Measurements from ENCODE around the gene PHTF1.
A peak's percentile ranks its signal among the peaks of the same experiment; 100 is the strongest.
"Not testable (repeated sequence)": the region's sequence is repeated elsewhere in the genome, so short reads cannot be mapped to it uniquely, and the experiment has no call there.

PHTF1 gene

GRCh38 chr1:113769601-113769970 is 10.3 kb upstream of the PHTF1 start:
- Histone ChIP-seq H3K36me3 (ENCODE audit: control insufficient read depth in 1 of 2, insufficient read depth in 2 of 2, low read length in 2 of 2) (peaks cover 21 to 23% of the 10 kb centered on the region in 2 donors), H3K27ac (ENCODE audit: low read length) (no peak overlapping the region), H3K9me3 (ENCODE audit: control insufficient read depth in 1 of 2, low read length in 2 of 2) (no peaks in the 10 kb centered on the region), H3K4me1 (ENCODE audit: control insufficient read depth in 1 of 2, insufficient read depth in 2 of 2, low read length in 2 of 2) (peaks cover 0 to 20% of the 10 kb centered on the region in 2 donors), H3K27me3 (ENCODE audit: low read depth, low read length) (no peaks in the 10 kb centered on the region), H3K4me3 (ENCODE audit: low read depth in 1 of 2, low read length in 2 of 2) (no peak overlapping the region)

DNA sequence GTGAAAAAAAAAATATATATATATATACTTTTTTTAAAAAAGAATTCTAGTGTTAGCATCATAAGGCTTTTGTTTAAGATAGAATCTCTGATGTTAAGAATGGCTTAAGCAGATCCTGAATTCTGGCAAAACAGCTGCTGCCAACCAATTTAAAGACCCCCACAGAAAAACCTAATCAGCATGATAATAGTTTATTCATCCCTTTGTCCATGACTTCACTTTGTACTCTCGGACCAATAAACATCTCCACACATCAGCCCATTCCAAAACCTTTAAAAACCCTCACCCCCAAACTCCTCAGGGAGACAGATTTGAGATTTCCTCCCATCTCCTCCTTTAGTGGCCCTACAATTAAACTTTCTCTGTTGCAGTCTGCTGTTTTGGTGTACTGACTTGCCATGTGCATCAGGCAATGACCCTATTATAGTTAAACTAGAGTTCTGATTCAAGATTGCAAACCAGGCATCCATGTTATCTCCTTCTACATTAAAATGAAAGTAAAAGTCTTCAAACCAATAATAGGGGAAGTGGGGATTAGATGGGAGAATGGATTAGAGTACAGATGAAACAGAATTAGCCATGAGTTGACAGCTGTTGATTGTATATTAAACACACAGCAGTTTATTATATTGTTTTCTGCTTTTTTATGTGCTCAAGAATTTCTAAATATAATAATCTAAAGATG is 9.8 kb upstream of the PHTF1 start:
- Histone ChIP-seq H3K27me3 (ENCODE audit: low read depth, low read length) (no peaks in the 10 kb centered on the region), H3K9me3 (ENCODE audit: control insufficient read depth in 1 of 2, low read length in 2 of 2) (no peaks in the 10 kb centered on the region), H3K4me1 (ENCODE audit: control insufficient read depth in 1 of 2, insufficient read depth in 2 of 2, low read length in 2 of 2) (peaks cover 0 to 20% of the 10 kb centered on the region in 2 donors), H3K36me3 (ENCODE audit: control insufficient read depth in 1 of 2, insufficient read depth in 2 of 2, low read length in 2 of 2) (peaks cover 21 to 23% of the 10 kb centered on the region in 2 donors), H3K27ac (ENCODE audit: low read length) (no peak overlapping the region), H3K4me3 (ENCODE audit: low read depth in 1 of 2, low read length in 2 of 2) (no peak overlapping the region)

GRCh38 chr1:113765306-113766230 is 6.3 kb upstream of the PHTF1 start:
- Histone ChIP-seq H3K4me1 (ENCODE audit: control insufficient read depth in 1 of 2, insufficient read depth in 2 of 2, low read length in 2 of 2) (peaks cover 0 to 17% of the 10 kb centered on the region in 2 donors), H3K36me3 (ENCODE audit: control insufficient read depth in 1 of 2, insufficient read depth in 2 of 2, low read length in 2 of 2) (peaks cover 21 to 23% of the 10 kb centered on the region in 2 donors), H3K27ac (ENCODE audit: low read length) (no peak overlapping the region)

DNA sequence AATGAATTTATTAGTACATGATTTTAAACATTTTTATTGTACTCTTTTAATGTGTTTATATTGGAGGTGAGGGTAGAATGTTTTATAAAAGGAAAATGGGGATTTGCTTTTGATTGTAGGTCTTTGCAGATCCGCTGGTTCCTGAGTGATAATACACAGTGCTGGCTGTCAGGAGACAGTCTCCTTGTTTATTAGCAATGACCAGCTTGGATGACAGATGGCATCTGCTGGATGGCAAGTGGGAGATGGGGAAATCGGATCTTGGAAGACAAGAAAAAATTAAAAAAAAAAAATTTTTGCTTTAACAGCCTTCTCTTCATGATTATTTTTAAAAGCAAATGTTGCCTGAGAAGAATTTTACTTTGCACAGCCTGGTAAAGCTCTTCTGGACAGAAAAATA is 4.4 kb upstream of the PHTF1 start:
- peaks cover 23 to 32% of the 10 kb centered on the region in 2 donors for H3K36me3 ChIP-seq (ENCODE audit: control insufficient read depth in 1 of 2, insufficient read depth in 2 of 2, low read length in 2 of 2)
- H3K27ac ChIP-seq (ENCODE audit: low read length), result no peak overlapping the region
- H3K4me3 ChIP-seq (ENCODE audit: low read depth in 1 of 2, low read length in 2 of 2), result no peak overlapping the region
- no peaks in the 10 kb centered on the region for H3K9me3 ChIP-seq (ENCODE audit: control insufficient read depth in 1 of 2, low read length in 2 of 2)
- peaks cover 0 to 11% of the 10 kb centered on the region in 2 donors for H3K4me1 ChIP-seq (ENCODE audit: control insufficient read depth in 1 of 2, insufficient read depth in 2 of 2, low read length in 2 of 2)
- no peaks in the 10 kb centered on the region for H3K27me3 ChIP-seq (ENCODE audit: low read depth, low read length)

More at GRCh38 chr1:113765306-113766230, 6.3 kb upstream of the PHTF1 start:
- Histone ChIP-seq H3K27me3 (ENCODE audit: low read depth, low read length) (no peaks in the 10 kb centered on the region), H3K4me3 (ENCODE audit: low read depth in 1 of 2, low read length in 2 of 2) (no peak overlapping the region), H3K9me3 (ENCODE audit: control insufficient read depth in 1 of 2, low read length in 2 of 2) (no peaks in the 10 kb centered on the region)

DNA sequence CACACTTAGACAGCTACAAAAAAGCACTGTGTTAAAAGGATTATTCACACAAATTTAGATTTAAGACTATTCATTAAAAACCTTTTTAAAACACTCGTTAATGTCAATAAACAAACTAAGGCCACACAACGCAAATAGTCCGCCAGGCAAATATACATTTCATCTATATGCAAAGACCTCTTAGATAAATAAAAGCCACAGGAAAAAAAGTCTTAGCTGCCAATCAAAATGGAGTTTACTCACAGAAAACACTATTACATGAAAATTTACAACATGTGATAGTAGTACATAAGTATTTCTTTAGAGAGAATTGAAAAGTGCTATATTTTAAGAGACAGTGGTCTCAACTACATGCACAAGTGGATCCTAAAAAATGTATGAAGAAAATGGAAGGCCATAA is 2.7 kb upstream of the PHTF1 start:
- Histone ChIP-seq H3K36me3 (ENCODE audit: control insufficient read depth in 1 of 2, insufficient read depth in 2 of 2, low read length in 2 of 2) (peaks cover 14 to 32% of the 10 kb centered on the region in 2 donors), H3K27me3 (ENCODE audit: low read depth, low read length) (no peaks in the 10 kb centered on the region), H3K9me3 (ENCODE audit: control insufficient read depth in 1 of 2, low read length in 2 of 2) (no peaks in the 10 kb centered on the region), H3K4me3 (ENCODE audit: low read depth in 1 of 2, low read length in 2 of 2) (no peak overlapping the region), H3K4me1 (ENCODE audit: control insufficient read depth in 1 of 2, insufficient read depth in 2 of 2, low read length in 2 of 2) (peaks cover 3 to 16% of the 10 kb centered on the region in 2 donors), H3K27ac (ENCODE audit: low read length) (no peak overlapping the region)

DNA sequence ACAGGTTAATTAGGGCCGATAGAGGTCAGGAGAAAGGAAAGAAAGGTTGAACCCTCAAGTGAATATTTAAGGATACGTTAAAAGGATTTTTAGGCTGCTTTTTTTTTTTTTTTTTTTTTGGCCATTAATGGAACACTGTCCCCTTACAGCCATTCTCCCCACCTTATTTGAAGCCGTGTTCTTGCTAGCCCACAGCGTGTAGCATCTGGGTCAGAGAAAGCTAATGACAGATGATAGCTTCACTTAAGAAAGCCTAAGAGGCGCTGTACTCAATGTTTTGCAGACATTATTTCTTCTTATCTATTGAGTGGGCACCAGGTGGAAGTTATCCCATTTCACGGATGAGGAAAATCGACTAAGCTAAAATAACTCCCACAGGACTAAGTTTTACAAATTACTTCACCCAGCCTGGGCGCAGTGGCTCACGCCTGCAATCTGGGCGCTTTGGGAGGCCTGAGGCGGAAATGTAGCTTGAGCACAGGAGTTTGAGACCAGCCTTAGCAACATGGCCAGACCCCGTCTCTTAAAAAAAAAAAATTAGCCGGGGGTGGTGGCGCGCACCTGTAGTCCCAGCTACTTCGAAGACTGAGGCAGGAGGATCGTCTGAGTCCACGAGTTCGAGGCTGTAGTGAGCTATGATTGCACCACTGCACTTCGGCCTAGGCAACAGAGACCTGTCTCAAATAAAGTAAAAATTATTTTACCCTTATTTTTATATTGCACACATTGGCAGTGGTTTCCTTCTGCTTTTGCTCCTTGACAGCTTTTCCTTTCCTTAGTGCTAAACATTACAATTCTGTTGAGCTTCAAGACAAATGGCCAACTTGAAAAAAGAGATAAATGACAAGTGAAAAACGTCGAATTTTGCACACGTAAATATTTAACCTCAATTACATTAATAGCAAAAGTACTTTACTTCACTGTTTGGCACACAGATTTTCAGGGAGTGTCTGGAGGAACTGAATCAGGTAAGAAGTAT is 1.1 kb upstream of the PHTF1 start:
- Histone ChIP-seq H3K4me3 (ENCODE audit: low read depth in 1 of 2, low read length in 2 of 2) (peak overlapping the region; percentile 97 to 99), H3K36me3 (ENCODE audit: control insufficient read depth in 1 of 2, insufficient read depth in 2 of 2, low read length in 2 of 2) (peaks cover 4 to 18% of the 10 kb centered on the region in 2 donors), H3K27ac (ENCODE audit: low read length) (peak overlapping the region; percentile 100), H3K4me1 (ENCODE audit: control insufficient read depth in 1 of 2, insufficient read depth in 2 of 2, low read length in 2 of 2) (peaks cover 3 to 19% of the 10 kb centered on the region in 2 donors), H3K9me3 (ENCODE audit: control insufficient read depth in 1 of 2, low read length in 2 of 2) (no peaks in the 10 kb centered on the region), H3K27me3 (ENCODE audit: low read depth, low read length) (no peaks in the 10 kb centered on the region)

- H3K27me3 ChIP-seq (ENCODE audit: low read depth, low read length), result no peaks in the 10 kb centered on the region
- peak overlapping the region; percentile 100 for H3K27ac ChIP-seq (ENCODE audit: low read length)
Measured at GRCh38 chr1:113758631-113759332, 504 bp downstream of the PHTF1 start.

GRCh38 chr1:113756461-113756860 is 2.8 kb downstream of the PHTF1 start:
- Histone ChIP-seq H3K27ac (ENCODE audit: low read length) (no peak overlapping the region), H3K4me3 (ENCODE audit: low read depth in 1 of 2, low read length in 2 of 2) (no peak overlapping the region), H3K9me3 (ENCODE audit: control insufficient read depth in 1 of 2, low read length in 2 of 2) (no peaks in the 10 kb centered on the region), H3K27me3 (ENCODE audit: low read depth, low read length) (no peaks in the 10 kb centered on the region), H3K4me1 (ENCODE audit: control insufficient read depth in 1 of 2, insufficient read depth in 2 of 2, low read length in 2 of 2) (peaks cover 3 to 18% of the 10 kb centered on the region in 2 donors), H3K36me3 (ENCODE audit: control insufficient read depth in 1 of 2, insufficient read depth in 2 of 2, low read length in 2 of 2) (peaks cover 0 to 10% of the 10 kb centered on the region in 2 donors)

More at GRCh38 chr1:113758631-113759332, 504 bp downstream of the PHTF1 start:
- Histone ChIP-seq H3K36me3 (ENCODE audit: control insufficient read depth in 1 of 2, insufficient read depth in 2 of 2, low read length in 2 of 2) (peaks cover 0 to 10% of the 10 kb centered on the region in 2 donors), H3K4me3 (ENCODE audit: low read depth in 1 of 2, low read length in 2 of 2) (peak overlapping the region; percentile 97 to 99), H3K9me3 (ENCODE audit: control insufficient read depth in 1 of 2, low read length in 2 of 2) (no peaks in the 10 kb centered on the region), H3K4me1 (ENCODE audit: control insufficient read depth in 1 of 2, insufficient read depth in 2 of 2, low read length in 2 of 2) (peaks cover 3 to 18% of the 10 kb centered on the region in 2 donors)

DNA sequence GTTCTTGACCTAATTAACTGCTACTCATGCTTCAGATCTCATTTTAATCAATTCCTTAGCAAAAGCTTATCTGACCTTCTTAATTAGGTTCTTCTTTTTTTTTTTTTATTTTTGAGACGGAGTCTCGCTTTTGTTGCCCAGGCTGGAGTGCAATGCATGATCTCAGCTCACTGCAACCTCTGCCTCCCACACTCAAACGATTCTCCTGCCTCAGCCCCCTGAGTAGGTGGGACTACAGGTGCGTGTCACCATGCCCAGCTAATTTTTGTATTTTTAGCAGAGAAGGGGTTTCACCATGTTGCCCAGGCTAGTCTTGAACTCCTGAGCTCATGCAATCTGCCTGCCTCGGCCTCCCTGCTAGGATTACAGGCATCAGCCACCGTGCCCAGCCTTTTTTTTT is 6.0 kb downstream of the PHTF1 start:
- not testable (repeated sequence) for H3K4me3 ChIP-seq (ENCODE audit: low read depth in 1 of 2, low read length in 2 of 2); H3K27ac ChIP-seq (ENCODE audit: low read length); H3K9me3 ChIP-seq (ENCODE audit: control insufficient read depth in 1 of 2, low read length in 2 of 2); H3K27me3 ChIP-seq (ENCODE audit: low read depth, low read length); H3K36me3 ChIP-seq (ENCODE audit: control insufficient read depth in 1 of 2, insufficient read depth in 2 of 2, low read length in 2 of 2)
- H3K4me1 ChIP-seq (ENCODE audit: control insufficient read depth in 1 of 2, insufficient read depth in 2 of 2, low read length in 2 of 2), result peaks cover 3 to 11% of the 10 kb centered on the region in 2 donors

GRCh38 chr1:113751516-113751915 is 7.8 kb downstream of the PHTF1 start:
- Histone ChIP-seq H3K27ac (ENCODE audit: low read length) (no peak overlapping the region), H3K4me1 (ENCODE audit: control insufficient read depth in 1 of 2, insufficient read depth in 2 of 2, low read length in 2 of 2) (peaks cover 0 to 2% of the 10 kb centered on the region in 2 donors), H3K27me3 (ENCODE audit: low read depth, low read length) (no peaks in the 10 kb centered on the region), H3K4me3 (ENCODE audit: low read depth in 1 of 2, low read length in 2 of 2) (no peak overlapping the region), H3K36me3 (ENCODE audit: control insufficient read depth in 1 of 2, insufficient read depth in 2 of 2, low read length in 2 of 2) (peaks cover 0 to 7% of the 10 kb centered on the region in 2 donors), H3K9me3 (ENCODE audit: control insufficient read depth in 1 of 2, low read length in 2 of 2) (no peaks in the 10 kb centered on the region)

Data from muscle layer of duodenum (tissue), 2 donors.